HG03039 (cell line): ENCODE data around the gene CRISPLD2.

ENCODE experiments used
- ATAC-seq: cut with Tn5 transposase; IDR thresholded peaks from one replicate; pipeline ENCODE4 v1.9.1; 2021; ENCODE audit warnings: mild to moderate bottlenecking, moderate library complexity; ENCODE audit not compliant: unreplicated experiment

The CRISPLD2 gene

GRCh38 chr16:84819644-84820304, at the start of gene CRISPLD2:
CRISPLD2 (plus strand) TSS chr16:84819985; CDS start chr16:84838496, 18,511 bp downstream.
- ATAC-seq: no peak

- ATAC-seq: no peak
Measured at GRCh38 chr16:84773312-84773711, 46.5 kb upstream of the CRISPLD2 start.

- ATAC-seq: no peak
Measured at GRCh38 chr16:84774810-84775209, 45.0 kb upstream of the CRISPLD2 start.

- no peak for ATAC-seq
Measured at GRCh38 chr16:84775262-84775810, 44.4 kb upstream of the CRISPLD2 start.

GRCh38 chr16:84777435-84777834, 42.4 kb upstream of the CRISPLD2 start:
- no peak for ATAC-seq

- no peak for ATAC-seq
Measured at GRCh38 chr16:84778720-84779119, 41.1 kb upstream of the CRISPLD2 start.

GRCh38 chr16:84780063-84780462, 39.7 kb upstream of the CRISPLD2 start:
- ATAC-seq: no peak

- no peak for ATAC-seq
Measured at GRCh38 chr16:84780544-84781376, 39.0 kb upstream of the CRISPLD2 start.

GRCh38 chr16:84782846-84783245, 36.9 kb upstream of the CRISPLD2 start:
- no peak for ATAC-seq

- no peak for ATAC-seq
Measured at GRCh38 chr16:84785843-84786581, 33.8 kb upstream of the CRISPLD2 start.

- ATAC-seq: no peak
Measured at GRCh38 chr16:84786605-84787262, 33.1 kb upstream of the CRISPLD2 start.

- no peak for ATAC-seq
Measured at GRCh38 chr16:84787263-84787622, 32.5 kb upstream of the CRISPLD2 start.

- ATAC-seq: no peak
Measured at GRCh38 chr16:84788920-84789391, 30.8 kb upstream of the CRISPLD2 start.

- no peak for ATAC-seq
Measured at GRCh38 chr16:84789431-84789830, 30.4 kb upstream of the CRISPLD2 start.

- ATAC-seq: no peak
Measured at GRCh38 chr16:84790301-84790700, 29.5 kb upstream of the CRISPLD2 start.

- ATAC-seq: no peak
Measured at GRCh38 chr16:84791088-84791487, 28.7 kb upstream of the CRISPLD2 start.

- no peak for ATAC-seq
Measured at GRCh38 chr16:84791501-84791900, 28.3 kb upstream of the CRISPLD2 start.

GRCh38 chr16:84794186-84794585, 25.6 kb upstream of the CRISPLD2 start:
- ATAC-seq: no peak

- ATAC-seq: no peak
Measured at GRCh38 chr16:84794626-84795025, 25.2 kb upstream of the CRISPLD2 start.

- no peak for ATAC-seq
Measured at GRCh38 chr16:84795329-84796053, 24.3 kb upstream of the CRISPLD2 start.
